SK-N-SH treated with all-trans-retinoic acid at 6 μM for 48 hours (cell line): ENCODE data around the gene MYH13.

ENCODE experiments used
- ATAC-seq: fragments of 200-7000 bp; cut with Tn5 transposase; 3 replicates; pipeline ENCODE4 v1.9.1; 2020; ENCODE audit warnings: mild to moderate bottlenecking, moderate library complexity
- ARNTL ChIP-seq: fragments of 450-650 bp; formaldehyde crosslinking; IDR thresholded peaks from 2 replicates; pipeline ENCODE4 v1.5.0; 2020; ENCODE audit warnings: low read depth, mild to moderate bottlenecking, moderate library complexity, borderline replicate concordance
- BACH2 ChIP-seq: fragments of 250-450 bp; sonication (Bioruptor Pico); IDR thresholded peaks from 2 replicates; pipeline ENCODE4 v1.9.0; 2021; ENCODE audit warnings: mild to moderate bottlenecking, borderline replicate concordance
- CSRNP3 ChIP-seq: fragments of 250-450 bp; sonication (Bioruptor Pico); IDR thresholded peaks from 2 replicates; pipeline ENCODE4 v1.5.1; 2021; ENCODE audit warnings: mild to moderate bottlenecking, moderate library complexity
- ESRRG ChIP-seq: fragments of 250-450 bp; sonication (Bioruptor Pico); IDR thresholded peaks from 2 replicates; pipeline ENCODE4 v1.6.1; 2021; ENCODE audit warnings: mild to moderate bottlenecking
- GLIS3 ChIP-seq: fragments of 250-450 bp; sonication (Bioruptor Pico); IDR thresholded peaks from 2 replicates; pipeline ENCODE4 v1.5.0; 2020; ENCODE audit warnings: mild to moderate bottlenecking, moderate library complexity
- ISL1 ChIP-seq: fragments of 250-450 bp; sonication (Bioruptor Pico); IDR thresholded peaks from 2 replicates; pipeline ENCODE4 v2.1.2; 2022; ENCODE audit warnings: mild to moderate bottlenecking, moderate library complexity
- OSR1 ChIP-seq: fragments of 250-450 bp; sonication (Bioruptor Pico); IDR thresholded peaks from 2 replicates; pipeline ENCODE4 v1.8.0; 2022; ENCODE audit warnings: moderate library complexity, mild to moderate bottlenecking, inconsistent platforms
- PATZ1 ChIP-seq: fragments of 250-450 bp; sonication (Bioruptor Pico); IDR thresholded peaks from 2 replicates; pipeline ENCODE4 v1.8.0; 2020; ENCODE audit warnings: mild to moderate bottlenecking, moderate library complexity, borderline replicate concordance
- PPARA ChIP-seq: fragments of 250-450 bp; sonication (Bioruptor Pico); IDR thresholded peaks from 2 replicates; pipeline ENCODE4 v1.5.0; 2020; ENCODE audit warnings: mild to moderate bottlenecking, borderline replicate concordance
- RARB ChIP-seq: fragments of 250-450 bp; sonication (Bioruptor Pico); IDR thresholded peaks from 2 replicates; pipeline ENCODE4 v1.8.0; 2021; ENCODE audit warnings: mild to moderate bottlenecking, moderate library complexity
- TCF4 ChIP-seq: fragments of 250-450 bp; sonication (Bioruptor Pico); IDR thresholded peaks from 2 replicates; pipeline ENCODE4 v1.8.0; 2021; ENCODE audit warnings: mild to moderate bottlenecking, moderate library complexity, borderline replicate concordance
- TOX ChIP-seq: fragments of 250-450 bp; sonication (Bioruptor Pico); IDR thresholded peaks from 2 replicates; pipeline ENCODE4 v1.8.0; 2021; ENCODE audit warnings: mild to moderate bottlenecking, moderate library complexity, borderline replicate concordance
- ZC3H10 ChIP-seq: fragments of 250-450 bp; sonication (Bioruptor Pico); IDR thresholded peaks from 2 replicates; pipeline ENCODE4 v1.5.1; 2021; ENCODE audit warnings: mild to moderate bottlenecking, moderate library complexity
- ZFP3 ChIP-seq: fragments of 250-450 bp; sonication (Bioruptor Pico); IDR thresholded peaks from 2 replicates; pipeline ENCODE4 v1.5.0; 2020; ENCODE audit warnings: mild to moderate bottlenecking, moderate library complexity
- ZFP30 ChIP-seq: fragments of 450-650 bp; formaldehyde crosslinking; IDR thresholded peaks from 2 replicates; pipeline ENCODE4 v1.5.0; 2022; ENCODE audit warnings: mild to moderate bottlenecking, moderate library complexity
- ZNF70 ChIP-seq: fragments of 450-650 bp; formaldehyde crosslinking; IDR thresholded peaks from 2 replicates; pipeline ENCODE4 v1.5.0; 2020; ENCODE audit warnings: mild to moderate bottlenecking, moderate library complexity
- ZNF8 ChIP-seq: fragments of 450-650 bp; formaldehyde crosslinking; IDR thresholded peaks from 2 replicates; pipeline ENCODE4 v1.5.0; 2020; ENCODE audit warnings: mild to moderate bottlenecking, moderate library complexity
- TF ChIP-seq, protein P1 (sequence below): fragments of 250-450 bp; sonication (Bioruptor Pico); IDR thresholded peaks from 2 replicates; pipeline ENCODE4 v1.5.0; 2020; ENCODE audit warnings: mild to moderate bottlenecking, moderate library complexity
- TF ChIP-seq, protein P2 (sequence below): fragments of 250-450 bp; sonication (Bioruptor Pico); IDR thresholded peaks from 2 replicates; pipeline ENCODE4 v1.5.1; 2020; ENCODE audit warnings: low read depth, mild to moderate bottlenecking, moderate library complexity
- TF ChIP-seq, protein P3 (sequence below): fragments of 250-450 bp; sonication (Bioruptor Pico); IDR thresholded peaks from 2 replicates; pipeline ENCODE4 v1.8.0; 2021; ENCODE audit warnings: low read depth, mild to moderate bottlenecking, moderate library complexity, borderline replicate concordance

Gene MYH13

GRCh38 chr17:10265100-10265810 is 107.6 kb downstream of the MYH13 start:
- no peak; the same call in 2 of the 3 replicates for ATAC-seq
- TF ChIP-seq ZFP30, result no peak
- TF ChIP-seq ISL1 (CRISPR knock-in tag), result no peak
- no peak for TF ChIP-seq CSRNP3 (CRISPR knock-in tag)
- TF ChIP-seq, protein P1, sequence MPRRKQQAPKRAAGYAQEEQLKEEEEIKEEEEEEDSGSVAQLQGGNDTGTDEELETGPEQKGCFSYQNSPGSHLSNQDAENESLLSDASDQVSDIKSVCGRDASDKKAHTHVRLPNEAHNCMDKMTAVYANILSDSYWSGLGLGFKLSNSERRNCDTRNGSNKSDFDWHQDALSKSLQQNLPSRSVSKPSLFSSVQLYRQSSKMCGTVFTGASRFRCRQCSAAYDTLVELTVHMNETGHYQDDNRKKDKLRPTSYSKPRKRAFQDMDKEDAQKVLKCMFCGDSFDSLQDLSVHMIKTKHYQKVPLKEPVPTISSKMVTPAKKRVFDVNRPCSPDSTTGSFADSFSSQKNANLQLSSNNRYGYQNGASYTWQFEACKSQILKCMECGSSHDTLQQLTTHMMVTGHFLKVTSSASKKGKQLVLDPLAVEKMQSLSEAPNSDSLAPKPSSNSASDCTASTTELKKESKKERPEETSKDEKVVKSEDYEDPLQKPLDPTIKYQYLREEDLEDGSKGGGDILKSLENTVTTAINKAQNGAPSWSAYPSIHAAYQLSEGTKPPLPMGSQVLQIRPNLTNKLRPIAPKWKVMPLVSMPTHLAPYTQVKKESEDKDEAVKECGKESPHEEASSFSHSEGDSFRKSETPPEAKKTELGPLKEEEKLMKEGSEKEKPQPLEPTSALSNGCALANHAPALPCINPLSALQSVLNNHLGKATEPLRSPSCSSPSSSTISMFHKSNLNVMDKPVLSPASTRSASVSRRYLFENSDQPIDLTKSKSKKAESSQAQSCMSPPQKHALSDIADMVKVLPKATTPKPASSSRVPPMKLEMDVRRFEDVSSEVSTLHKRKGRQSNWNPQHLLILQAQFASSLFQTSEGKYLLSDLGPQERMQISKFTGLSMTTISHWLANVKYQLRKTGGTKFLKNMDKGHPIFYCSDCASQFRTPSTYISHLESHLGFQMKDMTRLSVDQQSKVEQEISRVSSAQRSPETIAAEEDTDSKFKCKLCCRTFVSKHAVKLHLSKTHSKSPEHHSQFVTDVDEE (CRISPR knock-in tag), result no peak
- no peak for TF ChIP-seq GLIS3
- TF ChIP-seq ESRRG (CRISPR knock-in tag), result no peak
- TF ChIP-seq TCF4 (CRISPR knock-in tag), result no peak
- no peak for TF ChIP-seq PPARA
- no peak for TF ChIP-seq OSR1

- TF ChIP-seq ISL1 (CRISPR knock-in tag) (no peak), TOX (CRISPR knock-in tag) (no peak), ZFP30 (no peak), RARB (no peak), OSR1 (no peak), ZC3H10 (CRISPR knock-in tag) (no peak), ZNF70 (CRISPR knock-in tag) (no peak)
- TF ChIP-seq, protein P2, sequence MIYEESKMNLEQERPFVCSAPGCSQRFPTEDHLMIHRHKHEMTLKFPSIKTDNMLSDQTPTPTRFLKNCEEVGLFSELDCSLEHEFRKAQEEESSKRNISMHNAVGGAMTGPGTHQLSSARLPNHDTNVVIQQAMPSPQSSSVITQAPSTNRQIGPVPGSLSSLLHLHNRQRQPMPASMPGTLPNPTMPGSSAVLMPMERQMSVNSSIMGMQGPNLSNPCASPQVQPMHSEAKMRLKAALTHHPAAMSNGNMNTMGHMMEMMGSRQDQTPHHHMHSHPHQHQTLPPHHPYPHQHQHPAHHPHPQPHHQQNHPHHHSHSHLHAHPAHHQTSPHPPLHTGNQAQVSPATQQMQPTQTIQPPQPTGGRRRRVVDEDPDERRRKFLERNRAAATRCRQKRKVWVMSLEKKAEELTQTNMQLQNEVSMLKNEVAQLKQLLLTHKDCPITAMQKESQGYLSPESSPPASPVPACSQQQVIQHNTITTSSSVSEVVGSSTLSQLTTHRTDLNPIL (CRISPR knock-in tag), result no peak
- TF ChIP-seq, protein P1 (CRISPR knock-in tag), result no peak
- ATAC-seq, result no peak
Observed at GRCh38 chr17:10264051-10264450, 108.8 kb downstream of the MYH13 start.

DNA sequence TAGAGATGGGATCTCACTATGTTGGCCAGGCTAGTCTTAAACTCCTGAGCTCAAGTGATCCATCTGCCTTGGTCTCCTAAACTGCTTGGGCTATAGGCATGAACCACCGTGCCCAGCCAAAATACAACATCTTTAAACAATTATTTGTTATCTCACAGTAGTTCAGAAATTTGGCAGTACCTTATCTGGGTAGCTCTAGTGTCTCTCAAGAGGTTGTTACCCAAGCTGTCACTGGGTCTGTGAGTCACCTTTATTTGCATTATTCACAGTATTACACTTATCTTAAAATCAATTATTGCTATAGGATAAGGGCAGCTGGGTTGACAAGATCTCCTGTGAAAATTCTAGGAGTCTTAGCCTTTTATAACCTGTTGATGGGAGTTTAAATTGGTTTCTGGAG is 110.4 kb downstream of the MYH13 start:
- ATAC-seq, result no peak
- TF ChIP-seq ZFP3 (CRISPR knock-in tag), result no peak
- TF ChIP-seq, protein P2 (CRISPR knock-in tag), result no peak
- TF ChIP-seq BACH2 (CRISPR knock-in tag), result no peak
- TF ChIP-seq OSR1, result no peak
- no peak for TF ChIP-seq GLIS3
- TF ChIP-seq ARNTL (CRISPR knock-in tag), result no peak
- TF ChIP-seq PATZ1, result no peak
- no peak for TF ChIP-seq ZFP30
- TF ChIP-seq ZNF8 (CRISPR knock-in tag), result no peak
- no peak for TF ChIP-seq PPARA
- TF ChIP-seq CSRNP3 (CRISPR knock-in tag), result no peak
- TF ChIP-seq, protein P3, sequence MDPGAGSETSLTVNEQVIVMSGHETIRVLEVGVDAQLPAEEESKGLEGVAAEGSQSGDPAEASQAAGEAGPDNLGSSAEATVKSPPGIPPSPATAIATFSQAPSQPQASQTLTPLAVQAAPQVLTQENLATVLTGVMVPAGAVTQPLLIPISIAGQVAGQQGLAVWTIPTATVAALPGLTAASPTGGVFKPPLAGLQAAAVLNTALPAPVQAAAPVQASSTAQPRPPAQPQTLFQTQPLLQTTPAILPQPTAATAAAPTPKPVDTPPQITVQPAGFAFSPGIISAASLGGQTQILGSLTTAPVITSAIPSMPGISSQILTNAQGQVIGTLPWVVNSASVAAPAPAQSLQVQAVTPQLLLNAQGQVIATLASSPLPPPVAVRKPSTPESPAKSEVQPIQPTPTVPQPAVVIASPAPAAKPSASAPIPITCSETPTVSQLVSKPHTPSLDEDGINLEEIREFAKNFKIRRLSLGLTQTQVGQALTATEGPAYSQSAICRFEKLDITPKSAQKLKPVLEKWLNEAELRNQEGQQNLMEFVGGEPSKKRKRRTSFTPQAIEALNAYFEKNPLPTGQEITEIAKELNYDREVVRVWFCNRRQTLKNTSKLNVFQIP, result no peak
